ENCODE results near the gene NEMP2.

NEMP2 gene

DNA sequence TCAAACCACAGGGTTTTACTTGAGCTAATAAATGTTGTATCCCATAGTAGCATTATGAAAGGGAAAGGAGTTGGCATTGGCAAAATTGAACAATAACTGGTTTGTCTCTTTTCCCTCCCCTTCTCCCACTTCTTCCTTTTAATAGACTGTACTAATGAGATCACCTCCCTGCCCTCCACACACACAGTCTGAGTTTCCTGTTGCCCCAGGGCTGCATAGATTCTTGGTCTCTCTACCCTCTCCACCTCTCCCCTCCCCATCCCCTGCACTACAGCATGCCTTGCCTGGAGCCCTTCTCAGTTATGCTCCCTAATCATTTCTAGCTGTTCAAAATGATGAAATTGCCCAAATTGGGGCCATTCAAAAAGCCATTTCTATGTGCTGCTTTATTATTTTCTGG lies 37.2 kb upstream of the NEMP2 start:
- no peak for DNase-seq (ENCODE audit: low spot score)
- in situ Hi-C loops (cut with MboI; ENCODE audit: low pct_unique_long_range_greater_than_20kb, low sequenced_read_pairs, unreplicated experiment), result no loop called here

DNA sequence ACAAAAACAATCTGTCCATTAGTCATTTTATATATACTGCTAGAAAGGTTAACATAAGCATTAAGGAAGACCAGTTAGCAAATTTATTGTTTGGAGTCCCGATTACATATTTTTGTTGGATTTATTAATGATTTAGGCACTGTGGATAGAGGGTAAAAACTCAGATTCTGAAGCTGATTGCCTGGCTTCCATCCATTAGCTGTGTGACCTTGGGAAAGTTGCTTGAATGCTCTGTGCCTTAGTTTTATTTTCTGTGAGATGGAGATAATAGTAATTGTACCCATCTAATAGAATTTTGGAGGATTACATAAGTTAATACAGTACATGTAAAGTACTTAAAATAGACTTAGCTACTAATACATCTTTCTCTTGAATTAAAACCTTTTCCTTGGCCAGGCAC lies 36.3 kb upstream of the NEMP2 start:
- DNase-seq (ENCODE audit: low spot score), result no peak
- TF ChIP-seq, protein P1, sequence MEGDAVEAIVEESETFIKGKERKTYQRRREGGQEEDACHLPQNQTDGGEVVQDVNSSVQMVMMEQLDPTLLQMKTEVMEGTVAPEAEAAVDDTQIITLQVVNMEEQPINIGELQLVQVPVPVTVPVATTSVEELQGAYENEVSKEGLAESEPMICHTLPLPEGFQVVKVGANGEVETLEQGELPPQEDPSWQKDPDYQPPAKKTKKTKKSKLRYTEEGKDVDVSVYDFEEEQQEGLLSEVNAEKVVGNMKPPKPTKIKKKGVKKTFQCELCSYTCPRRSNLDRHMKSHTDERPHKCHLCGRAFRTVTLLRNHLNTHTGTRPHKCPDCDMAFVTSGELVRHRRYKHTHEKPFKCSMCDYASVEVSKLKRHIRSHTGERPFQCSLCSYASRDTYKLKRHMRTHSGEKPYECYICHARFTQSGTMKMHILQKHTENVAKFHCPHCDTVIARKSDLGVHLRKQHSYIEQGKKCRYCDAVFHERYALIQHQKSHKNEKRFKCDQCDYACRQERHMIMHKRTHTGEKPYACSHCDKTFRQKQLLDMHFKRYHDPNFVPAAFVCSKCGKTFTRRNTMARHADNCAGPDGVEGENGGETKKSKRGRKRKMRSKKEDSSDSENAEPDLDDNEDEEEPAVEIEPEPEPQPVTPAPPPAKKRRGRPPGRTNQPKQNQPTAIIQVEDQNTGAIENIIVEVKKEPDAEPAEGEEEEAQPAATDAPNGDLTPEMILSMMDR (IDR thresholded peaks at IDR 0.05; ENCODE audit: extremely low read depth, insufficient read depth, missing control alignments), result no peak
- in situ Hi-C loops (cut with MboI; ENCODE audit: low pct_unique_long_range_greater_than_20kb, low sequenced_read_pairs, unreplicated experiment), result no loop called here

More for the DNA sequence above, 37.2 kb upstream of the NEMP2 start:
- TF ChIP-seq, protein P1 (IDR thresholded peaks at IDR 0.05; ENCODE audit: extremely low read depth, insufficient read depth, missing control alignments), result no peak

DNA sequence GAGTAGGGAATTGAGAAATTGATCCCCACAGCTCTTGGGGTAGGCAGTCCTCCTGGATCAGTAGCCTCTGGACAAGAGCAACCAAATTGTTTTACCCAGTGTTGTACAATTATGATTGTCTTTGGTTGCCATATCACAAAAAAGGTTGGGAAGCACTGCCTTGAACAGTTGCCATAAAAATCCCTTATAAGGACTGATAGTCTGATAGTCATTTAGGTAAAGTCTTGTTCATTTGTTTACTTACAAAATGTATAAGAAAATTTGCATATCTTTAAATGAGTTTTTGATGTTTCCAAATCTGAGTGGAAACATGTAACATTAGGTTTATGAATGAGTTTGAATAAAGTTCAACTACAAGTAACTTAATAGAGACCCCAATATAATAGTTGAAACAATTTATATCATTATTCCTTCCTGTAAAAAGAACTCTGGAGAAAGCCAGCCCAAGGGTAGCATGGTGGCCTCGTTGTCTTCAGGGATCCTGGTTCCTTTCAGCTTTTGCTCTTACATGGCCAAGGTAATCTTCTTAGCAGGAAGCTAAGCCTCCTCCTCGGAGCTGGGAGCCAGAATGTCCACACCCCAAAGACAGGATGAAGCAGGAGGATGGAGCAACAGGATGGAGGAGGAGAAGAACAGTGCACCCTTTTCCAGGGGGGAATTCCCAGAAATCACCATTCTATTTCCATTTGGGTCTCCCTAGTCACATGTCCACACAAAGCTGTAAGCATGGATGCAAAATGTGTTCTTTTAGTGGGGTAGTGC lies 35.7 kb upstream of the NEMP2 start:
- in situ Hi-C loops (cut with MboI; ENCODE audit: low pct_unique_long_range_greater_than_20kb, low sequenced_read_pairs, unreplicated experiment), result no loop called here
- DNase-seq (ENCODE audit: low spot score), result no peak

DNA sequence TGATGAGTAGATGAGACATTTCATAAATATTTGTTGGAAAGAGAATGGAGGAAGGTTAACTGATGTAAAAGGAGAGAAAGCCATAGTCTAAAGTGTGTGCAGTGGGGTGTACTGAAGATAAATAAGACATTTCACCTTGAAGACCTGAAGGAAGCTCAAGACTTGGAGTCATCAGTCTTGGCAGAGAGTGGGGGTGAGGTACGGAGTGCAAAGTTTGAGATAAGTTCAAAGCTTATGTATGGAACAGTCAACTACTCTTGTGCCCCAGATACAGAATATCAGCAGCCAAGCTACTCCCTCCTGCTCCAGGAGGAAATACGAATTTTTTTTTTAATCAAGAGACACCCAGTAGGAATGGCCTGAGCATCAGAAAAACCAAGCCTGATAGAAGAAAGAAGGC lies 30.3 kb upstream of the NEMP2 start:
- in situ Hi-C loops (cut with MboI; ENCODE audit: low pct_unique_long_range_greater_than_20kb, low sequenced_read_pairs, unreplicated experiment), result no loop called here
- TF ChIP-seq, protein P1 (IDR thresholded peaks at IDR 0.05; ENCODE audit: extremely low read depth, insufficient read depth, missing control alignments), result no peak
- DNase-seq (ENCODE audit: low spot score), result no peak

More for the DNA sequence above, 35.7 kb upstream of the NEMP2 start:
- TF ChIP-seq, protein P1 (IDR thresholded peaks at IDR 0.05; ENCODE audit: extremely low read depth, insufficient read depth, missing control alignments), result no peak

DNA sequence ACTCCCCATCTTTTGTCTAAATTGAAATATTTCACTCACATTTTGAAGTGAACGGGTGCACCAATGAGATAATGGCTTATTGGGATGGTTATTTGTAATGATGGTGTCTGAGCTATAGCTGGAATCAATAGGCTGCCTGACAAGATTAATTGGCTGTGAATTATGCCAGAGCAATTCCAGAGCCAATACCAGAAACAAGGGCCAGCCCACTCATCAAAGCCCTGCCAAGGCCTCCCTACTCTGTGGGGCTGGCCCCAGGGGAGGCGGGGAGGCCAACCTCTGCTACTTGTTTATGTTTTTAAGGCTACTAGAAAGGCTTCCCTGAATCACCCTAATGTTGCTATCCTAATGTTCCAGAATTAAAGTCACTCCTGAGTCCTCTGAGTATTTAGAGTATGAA lies 29.1 kb upstream of the NEMP2 start:
- no peak for DNase-seq (ENCODE audit: low spot score)
- in situ Hi-C loops (cut with MboI; ENCODE audit: low pct_unique_long_range_greater_than_20kb, low sequenced_read_pairs, unreplicated experiment), result no loop called here
- TF ChIP-seq, protein P1 (IDR thresholded peaks at IDR 0.05; ENCODE audit: extremely low read depth, insufficient read depth, missing control alignments), result no peak

DNA sequence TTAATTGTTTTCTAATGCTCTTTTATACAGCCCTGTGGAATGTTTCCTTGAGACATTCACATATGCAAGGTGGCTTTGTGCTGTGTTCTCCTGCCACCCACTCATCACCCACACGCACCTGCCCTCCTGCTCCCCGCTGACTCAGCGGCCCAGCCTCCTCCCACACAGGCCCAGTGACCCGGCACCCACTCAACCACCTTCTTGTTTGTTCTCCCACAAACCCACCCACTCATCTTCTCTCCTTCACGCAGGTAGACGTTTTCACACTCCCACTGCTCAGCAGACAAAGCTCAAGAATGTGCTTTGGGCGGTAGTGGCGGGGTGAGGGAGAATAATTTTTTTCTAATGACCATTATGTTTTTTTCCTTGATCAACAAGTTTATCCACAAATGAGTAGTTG lies 28.6 kb upstream of the NEMP2 start:
- TF ChIP-seq, protein P1 (IDR thresholded peaks at IDR 0.05; ENCODE audit: extremely low read depth, insufficient read depth, missing control alignments), result no peak
- in situ Hi-C loops (cut with MboI; ENCODE audit: low pct_unique_long_range_greater_than_20kb, low sequenced_read_pairs, unreplicated experiment), result no loop called here
- DNase-seq (ENCODE audit: low spot score), result no peak

Measured in GM13977 (cell line).